ENCODE measurements around the gene PDZRN3.

Gene PDZRN3

DNA sequence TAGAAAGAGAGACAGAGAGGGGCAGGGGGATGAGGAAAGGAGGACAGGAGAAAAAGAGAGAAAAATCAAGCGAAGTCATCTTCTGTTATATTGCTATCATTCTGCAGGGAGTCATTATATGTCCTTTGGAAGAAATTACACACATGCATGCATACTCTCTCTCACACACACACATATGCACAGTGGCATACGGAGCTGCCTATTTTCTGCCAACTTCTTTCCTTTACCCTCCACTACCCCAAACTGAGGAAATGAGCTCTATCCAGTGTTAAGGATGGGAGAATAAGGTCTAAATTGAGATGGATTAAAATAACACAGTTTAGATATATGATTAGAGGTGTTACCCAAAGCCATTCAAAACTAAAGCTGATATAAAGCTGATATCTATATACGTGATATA is 48.8 kb downstream of the PDZRN3 start:
- DNase-seq (ENCODE audit: low spot score) (no peak), ATAC-seq (ENCODE audit: low read depth) (no peak)
- Histone ChIP-seq H3K4me1 (ENCODE audit: insufficient read depth, poor library complexity, severe bottlenecking) (no peaks in the 10 kb centered on the region), H3K9me3 (ENCODE audit: severe bottlenecking) (no peaks in the 10 kb centered on the region), H3K27ac (ENCODE audit: poor library complexity, severe bottlenecking) (no peak overlapping the region), H3K36me3 (ENCODE audit: low read depth) (no peaks in the 10 kb centered on the region), H3K27me3 (ENCODE audit: insufficient read depth, poor library complexity, severe bottlenecking) (no peaks in the 10 kb centered on the region), H3K4me3 (ENCODE audit: severe bottlenecking) (no peak overlapping the region)
- TF ChIP-seq, protein P1, sequence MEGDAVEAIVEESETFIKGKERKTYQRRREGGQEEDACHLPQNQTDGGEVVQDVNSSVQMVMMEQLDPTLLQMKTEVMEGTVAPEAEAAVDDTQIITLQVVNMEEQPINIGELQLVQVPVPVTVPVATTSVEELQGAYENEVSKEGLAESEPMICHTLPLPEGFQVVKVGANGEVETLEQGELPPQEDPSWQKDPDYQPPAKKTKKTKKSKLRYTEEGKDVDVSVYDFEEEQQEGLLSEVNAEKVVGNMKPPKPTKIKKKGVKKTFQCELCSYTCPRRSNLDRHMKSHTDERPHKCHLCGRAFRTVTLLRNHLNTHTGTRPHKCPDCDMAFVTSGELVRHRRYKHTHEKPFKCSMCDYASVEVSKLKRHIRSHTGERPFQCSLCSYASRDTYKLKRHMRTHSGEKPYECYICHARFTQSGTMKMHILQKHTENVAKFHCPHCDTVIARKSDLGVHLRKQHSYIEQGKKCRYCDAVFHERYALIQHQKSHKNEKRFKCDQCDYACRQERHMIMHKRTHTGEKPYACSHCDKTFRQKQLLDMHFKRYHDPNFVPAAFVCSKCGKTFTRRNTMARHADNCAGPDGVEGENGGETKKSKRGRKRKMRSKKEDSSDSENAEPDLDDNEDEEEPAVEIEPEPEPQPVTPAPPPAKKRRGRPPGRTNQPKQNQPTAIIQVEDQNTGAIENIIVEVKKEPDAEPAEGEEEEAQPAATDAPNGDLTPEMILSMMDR (IDR thresholded peaks at IDR 0.05; ENCODE audit: poor library complexity, severe bottlenecking): no peak

DNA sequence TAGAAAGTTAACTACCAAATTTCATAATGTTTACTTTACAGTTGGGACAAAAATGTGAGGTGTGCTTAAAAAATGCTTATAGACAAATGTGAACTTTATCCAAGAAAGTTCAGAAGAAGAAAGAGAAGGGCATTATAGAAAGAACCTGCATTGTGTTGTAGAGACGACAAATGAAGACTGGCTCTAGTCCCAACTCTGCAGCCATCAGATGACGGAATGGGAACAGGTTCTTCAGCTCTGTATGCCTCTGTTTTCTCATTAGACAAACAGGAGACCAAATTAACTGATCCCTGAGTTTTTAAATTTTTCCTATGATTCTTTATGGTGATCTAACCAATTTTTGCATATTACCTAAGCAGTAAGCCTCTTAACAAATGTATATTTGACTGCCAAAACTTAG is 49.2 kb downstream of the PDZRN3 start:
- no peaks in the 10 kb centered on the region for H3K36me3 ChIP-seq (ENCODE audit: low read depth)
- ATAC-seq (ENCODE audit: low read depth) (no peak), DNase-seq (ENCODE audit: low spot score) (no peak)
- H3K27me3 ChIP-seq (ENCODE audit: insufficient read depth, poor library complexity, severe bottlenecking): no peaks in the 10 kb centered on the region
- no peaks in the 10 kb centered on the region for H3K4me1 ChIP-seq (ENCODE audit: insufficient read depth, poor library complexity, severe bottlenecking)
- no peak overlapping the region for H3K27ac ChIP-seq (ENCODE audit: poor library complexity, severe bottlenecking)
- H3K4me3 ChIP-seq (ENCODE audit: severe bottlenecking): no peak overlapping the region
- H3K9me3 ChIP-seq (ENCODE audit: severe bottlenecking): no peaks in the 10 kb centered on the region
- TF ChIP-seq, protein P1 (IDR thresholded peaks at IDR 0.05; ENCODE audit: poor library complexity, severe bottlenecking): no peak

DNA sequence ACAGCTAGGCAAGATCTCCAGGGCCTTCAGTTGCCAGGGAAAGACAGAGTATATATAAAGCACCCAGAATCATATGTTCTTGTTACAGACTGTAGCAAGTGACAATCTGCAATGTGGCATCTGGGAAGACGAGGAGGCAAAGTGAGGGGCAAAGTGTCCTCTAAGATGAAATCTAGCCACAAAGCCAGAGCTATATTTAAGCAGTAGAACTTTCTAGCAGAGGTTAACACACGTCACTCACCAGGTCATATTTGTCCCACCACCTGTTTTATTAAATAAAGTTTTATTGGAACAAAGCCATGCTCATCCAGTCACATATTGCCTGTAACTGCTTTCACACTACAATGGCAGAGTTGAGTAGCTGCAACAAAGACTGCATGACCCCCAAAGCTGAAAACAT is 51.5 kb downstream of the PDZRN3 start:
- no peaks in the 10 kb centered on the region for H3K4me1 ChIP-seq (ENCODE audit: insufficient read depth, poor library complexity, severe bottlenecking)
- DNase-seq (ENCODE audit: low spot score) (no peak), ATAC-seq (ENCODE audit: low read depth) (no peak)
- TF ChIP-seq, protein P1 (IDR thresholded peaks at IDR 0.05; ENCODE audit: poor library complexity, severe bottlenecking): no peak
- H3K27me3 ChIP-seq (ENCODE audit: insufficient read depth, poor library complexity, severe bottlenecking): no peaks in the 10 kb centered on the region
- no peak overlapping the region for H3K4me3 ChIP-seq (ENCODE audit: severe bottlenecking)
- H3K36me3 ChIP-seq (ENCODE audit: low read depth): no peaks in the 10 kb centered on the region
- H3K9me3 ChIP-seq (ENCODE audit: severe bottlenecking): no peaks in the 10 kb centered on the region
- H3K27ac ChIP-seq (ENCODE audit: poor library complexity, severe bottlenecking): no peak overlapping the region

GRCh38 chr3:73572368-73572767 is 52.4 kb downstream of the PDZRN3 start:
- H3K4me3 ChIP-seq (ENCODE audit: severe bottlenecking): no peak overlapping the region
- no peak overlapping the region for H3K27ac ChIP-seq (ENCODE audit: poor library complexity, severe bottlenecking)
- ATAC-seq (ENCODE audit: low read depth) (peak; percentile 46; the same call in 2 of the 3 replicates), DNase-seq (ENCODE audit: low spot score) (no peak)
- H3K27me3 ChIP-seq (ENCODE audit: insufficient read depth, poor library complexity, severe bottlenecking): no peaks in the 10 kb centered on the region
- TF ChIP-seq, protein P1 (IDR thresholded peaks at IDR 0.05; ENCODE audit: poor library complexity, severe bottlenecking): no peak
- no peaks in the 10 kb centered on the region for H3K36me3 ChIP-seq (ENCODE audit: low read depth)
- H3K9me3 ChIP-seq (ENCODE audit: severe bottlenecking): no peaks in the 10 kb centered on the region
- H3K4me1 ChIP-seq (ENCODE audit: insufficient read depth, poor library complexity, severe bottlenecking): no peaks in the 10 kb centered on the region

- no peak for DNase-seq (ENCODE audit: low spot score)
- Histone ChIP-seq H3K9me3 (ENCODE audit: severe bottlenecking) (no peaks in the 10 kb centered on the region), H3K27ac (ENCODE audit: poor library complexity, severe bottlenecking) (no peak overlapping the region), H3K4me1 (ENCODE audit: insufficient read depth, poor library complexity, severe bottlenecking) (no peaks in the 10 kb centered on the region), H3K36me3 (ENCODE audit: low read depth) (no peaks in the 10 kb centered on the region), H3K27me3 (ENCODE audit: insufficient read depth, poor library complexity, severe bottlenecking) (no peaks in the 10 kb centered on the region), H3K4me3 (ENCODE audit: severe bottlenecking) (no peak overlapping the region)
- TF ChIP-seq, protein P1 (IDR thresholded peaks at IDR 0.05; ENCODE audit: poor library complexity, severe bottlenecking): no peak
- ATAC-seq (ENCODE audit: low read depth): no peak
These were observed 53.4 kb downstream of the PDZRN3 start for GRCh38 chr3:73571238-73571794.
